ENCODE measurements around the gene GGNBP2.

GGNBP2 gene

DNA sequence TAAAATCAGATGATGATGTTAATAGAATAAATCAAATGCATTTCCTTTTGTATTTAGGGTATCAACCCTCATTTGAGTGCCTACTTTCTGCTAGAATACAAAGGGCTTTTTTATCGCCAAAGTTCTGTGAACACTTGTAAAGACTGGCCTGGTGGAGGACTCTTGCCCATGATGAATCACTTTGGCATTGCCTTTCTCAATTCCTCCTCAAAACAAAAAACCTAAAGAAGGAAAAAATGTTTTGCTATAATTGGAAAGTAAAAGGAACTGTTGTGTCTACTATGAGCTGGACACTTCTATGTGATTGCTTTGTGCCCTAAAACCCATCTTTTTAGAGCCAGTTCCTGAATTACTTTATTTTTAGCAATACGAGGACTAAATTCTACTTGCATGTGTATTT, 34.0 kb downstream of the GGNBP2 start:
- H3K4me3 ChIP-seq (replicated peaks; ENCODE audit: insufficient read depth, low read length) = no peak overlapping the region
- no peak for TF ChIP-seq GABPA (IDR thresholded peaks at IDR 0.05; ENCODE audit: low read depth)
- no peak for TF ChIP-seq POLR2AphosphoS5 (IDR thresholded peaks at IDR 0.05; ENCODE audit: low read depth)
- no peak for TF ChIP-seq SPI1 (IDR thresholded peaks at IDR 0.05; ENCODE audit: borderline replicate concordance, low read depth)
- TF ChIP-seq, protein P1, sequence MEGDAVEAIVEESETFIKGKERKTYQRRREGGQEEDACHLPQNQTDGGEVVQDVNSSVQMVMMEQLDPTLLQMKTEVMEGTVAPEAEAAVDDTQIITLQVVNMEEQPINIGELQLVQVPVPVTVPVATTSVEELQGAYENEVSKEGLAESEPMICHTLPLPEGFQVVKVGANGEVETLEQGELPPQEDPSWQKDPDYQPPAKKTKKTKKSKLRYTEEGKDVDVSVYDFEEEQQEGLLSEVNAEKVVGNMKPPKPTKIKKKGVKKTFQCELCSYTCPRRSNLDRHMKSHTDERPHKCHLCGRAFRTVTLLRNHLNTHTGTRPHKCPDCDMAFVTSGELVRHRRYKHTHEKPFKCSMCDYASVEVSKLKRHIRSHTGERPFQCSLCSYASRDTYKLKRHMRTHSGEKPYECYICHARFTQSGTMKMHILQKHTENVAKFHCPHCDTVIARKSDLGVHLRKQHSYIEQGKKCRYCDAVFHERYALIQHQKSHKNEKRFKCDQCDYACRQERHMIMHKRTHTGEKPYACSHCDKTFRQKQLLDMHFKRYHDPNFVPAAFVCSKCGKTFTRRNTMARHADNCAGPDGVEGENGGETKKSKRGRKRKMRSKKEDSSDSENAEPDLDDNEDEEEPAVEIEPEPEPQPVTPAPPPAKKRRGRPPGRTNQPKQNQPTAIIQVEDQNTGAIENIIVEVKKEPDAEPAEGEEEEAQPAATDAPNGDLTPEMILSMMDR (IDR thresholded peaks at IDR 0.05; ENCODE audit: insufficient read depth, low read length) = no peak
- no peak for TF ChIP-seq REST (IDR thresholded peaks at IDR 0.05; ENCODE audit: insufficient replicate concordance, low read depth)
- no peak overlapping the region for H3K27ac ChIP-seq (replicated peaks)
- no peak for DNase-seq (ENCODE audit: low read depth in 1 of 2, low spot score in 1 of 2)
- no peaks in the 10 kb centered on the region for H3K27me3 ChIP-seq (ENCODE audit: insufficient read depth, poor library complexity, severe bottlenecking)

DNA sequence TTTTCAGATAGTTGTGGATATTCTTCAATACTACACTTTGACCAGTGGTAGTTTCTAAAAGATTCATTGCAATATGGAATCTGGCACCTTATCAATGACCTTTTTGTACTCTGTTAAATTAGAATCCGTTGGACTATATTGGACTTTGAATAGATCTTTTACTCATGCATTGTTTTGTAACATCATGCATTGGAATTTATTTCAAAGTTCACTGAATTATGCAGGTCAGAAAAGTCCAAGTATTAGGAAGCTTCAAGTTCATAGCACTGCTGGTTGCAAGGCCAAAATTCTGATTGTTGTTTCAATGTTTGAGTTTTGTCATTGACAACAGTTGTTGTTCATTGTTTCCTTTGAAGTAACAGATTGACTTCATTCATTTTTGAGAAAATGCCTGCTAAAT, 39.1 kb downstream of the GGNBP2 start:
- no peak for DNase-seq (ENCODE audit: low read depth in 1 of 2, low spot score in 1 of 2)
- H3K27ac ChIP-seq (replicated peaks) = no peak overlapping the region
- H3K4me3 ChIP-seq (replicated peaks; ENCODE audit: insufficient read depth, low read length) = no peak overlapping the region
- no peak for TF ChIP-seq GABPA (IDR thresholded peaks at IDR 0.05; ENCODE audit: low read depth)
- no peak for TF ChIP-seq POLR2AphosphoS5 (IDR thresholded peaks at IDR 0.05; ENCODE audit: low read depth)
- no peak for TF ChIP-seq SPI1 (IDR thresholded peaks at IDR 0.05; ENCODE audit: borderline replicate concordance, low read depth)
- TF ChIP-seq REST (IDR thresholded peaks at IDR 0.05; ENCODE audit: insufficient replicate concordance, low read depth) = no peak
- TF ChIP-seq, protein P1 (IDR thresholded peaks at IDR 0.05; ENCODE audit: insufficient read depth, low read length) = no peak
- H3K27me3 ChIP-seq (ENCODE audit: insufficient read depth, poor library complexity, severe bottlenecking) = no peaks in the 10 kb centered on the region

DNA sequence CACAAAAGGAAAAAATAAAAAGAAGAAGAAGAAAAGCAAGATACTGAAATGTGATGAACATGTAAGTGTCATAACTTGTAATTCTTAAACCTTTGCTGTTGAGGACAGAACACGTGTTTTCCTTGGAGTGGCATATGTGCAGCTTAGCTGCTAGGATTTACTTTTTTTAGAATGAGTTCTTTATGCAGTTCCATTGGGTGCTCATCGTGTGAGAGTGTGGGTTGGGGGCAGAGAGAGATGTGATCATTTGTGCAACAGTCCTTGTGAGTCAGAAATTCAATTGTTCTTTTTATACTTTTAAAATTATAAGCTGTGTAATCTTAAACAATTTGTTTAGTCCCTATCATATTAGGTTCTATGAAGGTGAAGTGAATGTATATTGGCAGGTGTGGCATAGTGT, 41.4 kb downstream of the GGNBP2 start:
- TF ChIP-seq REST (IDR thresholded peaks at IDR 0.05; ENCODE audit: insufficient replicate concordance, low read depth) (no peak), POLR2AphosphoS5 (IDR thresholded peaks at IDR 0.05; ENCODE audit: low read depth) (no peak), SPI1 (IDR thresholded peaks at IDR 0.05; ENCODE audit: borderline replicate concordance, low read depth) (no peak), GABPA (IDR thresholded peaks at IDR 0.05; ENCODE audit: low read depth) (no peak)
- TF ChIP-seq, protein P1 (IDR thresholded peaks at IDR 0.05; ENCODE audit: insufficient read depth, low read length) = no peak
- no peak overlapping the region for H3K4me3 ChIP-seq (replicated peaks; ENCODE audit: insufficient read depth, low read length)
- no peak overlapping the region for H3K27ac ChIP-seq (replicated peaks)
- H3K27me3 ChIP-seq (ENCODE audit: insufficient read depth, poor library complexity, severe bottlenecking) = no peaks in the 10 kb centered on the region
- no peak for DNase-seq (ENCODE audit: low read depth in 1 of 2, low spot score in 1 of 2)
